ENCODE results near the gene NEK6. TPM values are rescaled to one million over a fixed set of nuclear protein-coding genes. Genes with fewer than 3 reads are reported as not detected.

The NEK6 gene
- total RNA-seq, 2 donors from 2014 or later = 15.5 to 23.6 TPM

- 85 to 90% methylated on average over 23 of the region's 34 CpGs for WGBS, 2 donors
Measured at GRCh38 chr9:124346347-124347163, 88.8 kb downstream of the NEK6 start.

GRCh38 chr9:124347206-124347967 is 89.6 kb downstream of the NEK6 start:
- TF ChIP-seq POLR2A (IDR thresholded peaks at IDR 0.05) (no peak), CTCF (IDR thresholded peaks at IDR 0.05) (no peak)
- no peak overlapping the region for H3K27ac ChIP-seq
- no peak overlapping the region for H3K4me3 ChIP-seq
- no peaks in the 10 kb centered on the region for H3K9me3 ChIP-seq
- H3K27me3 ChIP-seq = no peaks in the 10 kb centered on the region
- intact Hi-C loops (cut with DNase I) = no loop called here
- H3K36me3 ChIP-seq (replicated peaks in 1 of 2; ENCODE audit: insufficient read depth in 1 of 2, low read depth in 2 of 2) = peaks cover 6 to 31% of the 10 kb centered on the region in 2 donors
- ATAC-seq (no peak), DNase-seq (no peak)
- H3K4me1 ChIP-seq = no peaks in the 10 kb centered on the region
- 86 to 92% methylated on average over 25 to 26 of the region's 26 CpGs for WGBS, 2 donors

More at GRCh38 chr9:124346347-124347163, 88.8 kb downstream of the NEK6 start:
- no peaks in the 10 kb centered on the region for H3K27me3 ChIP-seq
- no peak overlapping the region for H3K4me3 ChIP-seq
- H3K4me1 ChIP-seq = no peaks in the 10 kb centered on the region
- H3K9me3 ChIP-seq = no peaks in the 10 kb centered on the region
- H3K27ac ChIP-seq = no peak overlapping the region
- intact Hi-C loops (cut with DNase I) = no loop called here
- ATAC-seq (no peak), DNase-seq (no peak)
- TF ChIP-seq CTCF (IDR thresholded peaks at IDR 0.05) = no peak
- no peak for TF ChIP-seq POLR2A (IDR thresholded peaks at IDR 0.05)
- peaks cover 6 to 30% of the 10 kb centered on the region in 2 donors for H3K36me3 ChIP-seq (replicated peaks in 1 of 2; ENCODE audit: insufficient read depth in 1 of 2, low read depth in 2 of 2)

- no peaks in the 10 kb centered on the region for H3K4me1 ChIP-seq
- intact Hi-C loops (cut with DNase I) = no loop called here
- ATAC-seq (no peak), DNase-seq (no peak)
- H3K9me3 ChIP-seq = no peaks in the 10 kb centered on the region
- no peak overlapping the region for H3K27ac ChIP-seq
- TF ChIP-seq POLR2A (IDR thresholded peaks at IDR 0.05) (no peak), CTCF (IDR thresholded peaks at IDR 0.05) (no peak)
- WGBS, 2 donors = 87 to 89% methylated on average over 4 to 8 of the region's 8 CpGs
- peaks cover 10 to 34% of the 10 kb centered on the region in 2 donors for H3K36me3 ChIP-seq (replicated peaks in 1 of 2; ENCODE audit: insufficient read depth in 1 of 2, low read depth in 2 of 2)
- no peaks in the 10 kb centered on the region for H3K27me3 ChIP-seq
- H3K4me3 ChIP-seq = no peak overlapping the region
Measured at GRCh38 chr9:124347968-124348358, 90.2 kb downstream of the NEK6 start.

- no peak overlapping the region for H3K4me3 ChIP-seq
- H3K9me3 ChIP-seq = no peaks in the 10 kb centered on the region
- ATAC-seq (no peak), DNase-seq (no peak)
- no peaks in the 10 kb centered on the region for H3K4me1 ChIP-seq
- no peaks in the 10 kb centered on the region for H3K27me3 ChIP-seq
- WGBS, 2 donors = 86 to 98% methylated on average over 3 of the region's 3 CpGs
- TF ChIP-seq CTCF (IDR thresholded peaks at IDR 0.05) (no peak), POLR2A (IDR thresholded peaks at IDR 0.05) (no peak)
- H3K27ac ChIP-seq = no peak overlapping the region
- peaks cover 14 to 38% of the 10 kb centered on the region in 2 donors for H3K36me3 ChIP-seq (replicated peaks in 1 of 2; ENCODE audit: insufficient read depth in 1 of 2, low read depth in 2 of 2)
- intact Hi-C loops (cut with DNase I) = no loop called here
Measured at GRCh38 chr9:124348363-124348762, 90.6 kb downstream of the NEK6 start.

Data from body of pancreas (tissue), 4 donors.